PC-3 (cell line): ENCODE measurements around the gene RANBP2. TPM values are rescaled to one million over a fixed set of nuclear protein-coding genes. Genes with fewer than 3 reads are reported as not detected.

ENCODE experiments used
- ATAC-seq: fragments of 200-7000 bp; cut with Tn5 transposase; 2 replicates; pipeline ENCODE4 v1.9.1; 2020; ENCODE audit warnings: mild to moderate bottlenecking, moderate library complexity
- BruUV-seq: library from RNA; stranded (reverse); fragments of 400-500 nt; replicated peaks from 2 replicates; lab custom pipeline; 2021; lab: Mats Ljungman, UMichigan
- CTCF ChIA-PET: fragments of 300-600 bp; sonication (Branson Sonifier 250); formaldehyde crosslinking; loops from one replicate; lab custom pipeline; 2022; ENCODE audit warnings: antibody characterized with exemption; lab: Charles Lee
- POLR2A ChIA-PET: fragments of 300-600 bp; sonication (Branson Sonifier 250); formaldehyde crosslinking; loops from one replicate; lab custom pipeline; 2022; ENCODE audit warnings: antibody characterized with exemption; ENCODE audit not compliant: unreplicated experiment; lab: Charles Lee
- DNase-seq: peaks from one replicate; pipeline ENCODE4 v3.0.0-alpha.2; 2015
- H2AFZ ChIP-seq: fragments of 300-600 bp; sonication (generic); 2 replicates; pipeline ENCODE4 v1.6.0; 2016; ENCODE audit warnings: antibody characterized with exemption, low read length
- H3F3A ChIP-seq: fragments of 300-600 bp; sonication (generic); one replicate; pipeline ENCODE4 v1.6.0; 2017; ENCODE audit warnings: antibody characterized with exemption, low read length, control low read depth, mild to moderate bottlenecking; ENCODE audit not compliant: unreplicated experiment
- H3K27ac ChIP-seq: fragments of 300-600 bp; sonication (generic); 2 replicates; pipeline ENCODE4 v1.5.1; 2016; ENCODE audit warnings: mild to moderate bottlenecking, low read length
- H3K27me3 ChIP-seq: fragments of 300-600 bp; sonication (generic); 2 replicates; pipeline ENCODE4 v1.6.1; 2016; ENCODE audit warnings: low read length, mixed read lengths
- H3K36me3 ChIP-seq: fragments of 300-600 bp; sonication (generic); 2 replicates; pipeline ENCODE4 v1.6.1; 2016; ENCODE audit warnings: low read depth, mixed run types, low read length, mixed read lengths
- H3K4me1 ChIP-seq: fragments of 300-600 bp; sonication (generic); 2 replicates; pipeline ENCODE4 v1.5.1; 2016; ENCODE audit warnings: low read length; ENCODE audit not compliant: insufficient read depth
- H3K4me2 ChIP-seq: fragments of 300-600 bp; sonication (generic); 2 replicates; pipeline ENCODE4 v1.6.0; 2016; ENCODE audit warnings: low read length
- H3K4me3 ChIP-seq: fragments of 300-600 bp; sonication (generic); 2 replicates; pipeline ENCODE4 v1.5.1; 2016; ENCODE audit warnings: mild to moderate bottlenecking, low read length, mixed read lengths
- H3K79me2 ChIP-seq: fragments of 300-600 bp; sonication (generic); 2 replicates; pipeline ENCODE4 v1.6.1; 2017; ENCODE audit warnings: low read length, mixed read lengths
- H3K9ac ChIP-seq: fragments of 300-600 bp; sonication (generic); 2 replicates; pipeline ENCODE4 v1.6.0; 2016; ENCODE audit warnings: mild to moderate bottlenecking, low read length
- H3K9me2 ChIP-seq: fragments of 300-600 bp; sonication (generic); replicated peaks from 2 replicates; pipeline ENCODE4 v1.6.1; 2016; ENCODE audit warnings: mixed run types, low read length, mixed read lengths
- H3K9me3 ChIP-seq: fragments of 300-600 bp; sonication (generic); 2 replicates; pipeline ENCODE4 v1.6.1; 2016; ENCODE audit warnings: low read length, mixed read lengths
- H4K20me1 ChIP-seq: fragments of 300-600 bp; sonication (generic); 2 replicates; pipeline ENCODE4 v1.6.1; 2016; ENCODE audit warnings: low read length, mixed read lengths
- CTCF ChIP-seq: fragments of 300-600 bp; sonication (generic); conservative IDR thresholded peaks from 2 replicates; pipeline ENCODE4 v1.5.1; 2017; ENCODE audit warnings: antibody characterized with exemption, low read depth, mild to moderate bottlenecking, low read length
- EZH2 ChIP-seq: fragments of 300-600 bp; sonication (generic); IDR thresholded peaks from one replicate; pipeline ENCODE4 v1.6.1; 2017; ENCODE audit warnings: antibody characterized with exemption, mild to moderate bottlenecking, low read length; ENCODE audit not compliant: unreplicated experiment
- EZH2phosphoT487 ChIP-seq: fragments of 300-600 bp; sonication (generic); IDR thresholded peaks from 2 replicates; pipeline ENCODE4 v1.6.1; 2018; ENCODE audit warnings: mild to moderate bottlenecking, antibody characterized with exemption, low read length, borderline replicate concordance
- intact Hi-C: fragments of 100-400 bp; cut with micrococcal nuclease; formaldehyde crosslinking; loops from 2 replicates; pipeline ENCODE4 v1.9.0; 2023
- total RNA-seq: library from RNA; depleted of rRNA; stranded (reverse); fragments of >200 nt; gene quantifications from 2 replicates; pipeline ENCODE4 v1.2.3, GENCODE V29; 2014

RANBP2 gene
- total RNA-seq, 1 experiment from 2014 or later: 42.2 TPM

GRCh38 chr2:108810993-108811957 lies 92.0 kb downstream of the RANBP2 start:
- H3F3A ChIP-seq: no peaks in the 10 kb centered on the region
- intact Hi-C loops: no loop called here
- no peak overlapping the region for H3K27ac ChIP-seq
- DNase-seq: no peak
- no peaks in the 10 kb centered on the region for H3K27me3 ChIP-seq
- no peak for TF ChIP-seq EZH2phosphoT487
- TF ChIP-seq EZH2: no peak
- TF ChIP-seq CTCF: no peak
- no peak overlapping the region for H2AFZ ChIP-seq
- H3K9me2 ChIP-seq: no peaks in the 10 kb centered on the region
- H3K79me2 ChIP-seq: peaks cover 25% of the 10 kb centered on the region
- ChIA-PET CTCF (no interaction called here), POLR2A (no interaction called here)
- no peak overlapping the region for H3K4me3 ChIP-seq
- no peaks in the 10 kb centered on the region for H3K9me3 ChIP-seq
- no peaks in the 10 kb centered on the region for H3K4me1 ChIP-seq
- H3K9ac ChIP-seq: no peak overlapping the region
- ATAC-seq: no peak
- H4K20me1 ChIP-seq: no peaks in the 10 kb centered on the region
- H3K36me3 ChIP-seq: peaks cover 44% of the 10 kb centered on the region
- BruUV-seq: no TSS peak
- H3K4me2 ChIP-seq: no peak overlapping the region

GRCh38 chr2:108813732-108814131 lies 94.5 kb downstream of the RANBP2 start:
- H2AFZ ChIP-seq: no peak overlapping the region
- H3K4me2 ChIP-seq: no peak overlapping the region
- no peaks in the 10 kb centered on the region for H3F3A ChIP-seq
- no peak for TF ChIP-seq EZH2phosphoT487
- no peak for TF ChIP-seq EZH2
- TF ChIP-seq CTCF: no peak
- DNase-seq (no peak), ATAC-seq (no peak)
- no peaks in the 10 kb centered on the region for H3K9me2 ChIP-seq
- ChIA-PET POLR2A (no interaction called here), CTCF (no interaction called here)
- no peak overlapping the region for H3K4me3 ChIP-seq
- BruUV-seq: no TSS peak
- no peaks in the 10 kb centered on the region for H3K4me1 ChIP-seq
- H3K27me3 ChIP-seq: no peaks in the 10 kb centered on the region
- no peaks in the 10 kb centered on the region for H3K9me3 ChIP-seq
- intact Hi-C loops: no loop called here
- H3K9ac ChIP-seq: no peak overlapping the region
- H3K36me3 ChIP-seq: peaks cover 48% of the 10 kb centered on the region
- H4K20me1 ChIP-seq: no peaks in the 10 kb centered on the region
- no peak overlapping the region for H3K27ac ChIP-seq
- H3K79me2 ChIP-seq: peaks cover 21% of the 10 kb centered on the region

- TF ChIP-seq EZH2phosphoT487 (no peak), CTCF (no peak), EZH2 (no peak)
- no peaks in the 10 kb centered on the region for H3K9me3 ChIP-seq
- no peak for ATAC-seq
- intact Hi-C loops: no loop called here
- no peak overlapping the region for H2AFZ ChIP-seq
- H3K36me3 ChIP-seq: peaks cover 45% of the 10 kb centered on the region
- BruUV-seq: no TSS peak
- H3K27me3 ChIP-seq: no peaks in the 10 kb centered on the region
- no peak overlapping the region for H3K9ac ChIP-seq
- H3K79me2 ChIP-seq: no peaks in the 10 kb centered on the region
- no peaks in the 10 kb centered on the region for H3K9me2 ChIP-seq
- no peak overlapping the region for H3K4me2 ChIP-seq
- no peaks in the 10 kb centered on the region for H3F3A ChIP-seq
- POLR2A ChIA-PET: no interaction called here
- H3K4me1 ChIP-seq: no peaks in the 10 kb centered on the region
- no peak overlapping the region for H3K4me3 ChIP-seq
- H3K27ac ChIP-seq: no peak overlapping the region
- DNase-seq: no peak
- CTCF ChIA-PET: no interaction called here
- H4K20me1 ChIP-seq: no peaks in the 10 kb centered on the region
Measured at GRCh38 chr2:108820482-108820881, 101.2 kb downstream of the RANBP2 start.
